ENCODE data around the gene MEIOC. TPM values are rescaled to one million over a fixed set of nuclear protein-coding genes. Genes with fewer than 3 reads are reported as not detected.
"Not testable (repeated sequence)": the region's sequence is repeated elsewhere in the genome, so short reads cannot be mapped to it uniquely, and the experiment has no call there.

Gene MEIOC
- total and polyA plus RNA-seq, 9 of the 15 experiments (the other 6 are each of a cell fraction or from before 2014, with no cell fraction given) = 0.04 to 0.23 (median 0.06) TPM; not detected in 5

GRCh38 chr17:44618652-44619051 is 37.6 kb upstream of the MEIOC start:
- H2AFZ ChIP-seq (ENCODE audit: low read depth, low read length); H3K4me2 ChIP-seq (ENCODE audit: insufficient read depth, low read length); DNase-seq (ENCODE audit: extremely low read depth in 1 of 4, low spot score in 3 of 4); H3K4me3 ChIP-seq; ATAC-seq; intact Hi-C loops (cut with micrococcal nuclease); CTCF ChIA-PET (ENCODE audit: low intra/inter-chr PET ratio); H3K9ac ChIP-seq (ENCODE audit: insufficient read depth in 1 of 2, low read depth in 2 of 2, low read length in 2 of 2); H3K36me3 ChIP-seq (ENCODE audit: control insufficient read depth, insufficient read depth, low read length); H3K9me1 ChIP-seq (ENCODE audit: control insufficient read depth, insufficient read depth, low read length); H3K27ac ChIP-seq (ENCODE audit: extremely low read depth, low read depth, low read length); BruUV-seq (replicated peaks); FAIRE-seq; H3K9me3 ChIP-seq (replicated peaks; ENCODE audit: control insufficient read depth, insufficient read depth, low read depth, low read length); H3K79me2 ChIP-seq (ENCODE audit: control insufficient read depth, insufficient read depth, low read length); in situ Hi-C loops (cut with MboI); H3K4me1 ChIP-seq (replicated peaks in 1 of 2; ENCODE audit: control insufficient read depth in 2 of 2, insufficient read depth in 2 of 2, low read length in 2 of 2); H4K20me1 ChIP-seq (replicated peaks; ENCODE audit: control insufficient read depth, insufficient read depth, low read length): not testable (repeated sequence)
- WGBS (ENCODE audit: insufficient coverage, low coverage, missing lambda C conversion rate) = 1% methylated on average over 9 of the region's 9 CpGs
- POLR2A ChIA-PET = interaction anchor here (1.4 to 2.2 kb wide), 2 partner anchors 9 kb away, joined by 5 to 10 read pairs; no protein-coding TSS in a partner anchor
- peaks cover 21 to 73% of the 10 kb centered on the region in 2 experiments; a peak in 4 of 5 replicates for H3K27me3 ChIP-seq (ENCODE audit: control insufficient read depth in 2 of 2, insufficient read depth in 2 of 2, low read length in 2 of 2)

GRCh38 chr17:44623070-44623725 is 33.1 kb upstream of the MEIOC start:
- DNase-seq (ENCODE audit: extremely low read depth in 1 of 4, low spot score in 3 of 4) = peak in 1 of 4 experiments; percentile 16
- no TSS peak for BruUV-seq (replicated peaks)
- FAIRE-seq = peak; percentile 86
- peaks cover 10 to 43% of the 10 kb centered on the region in 2 experiments; a peak in 4 of 5 replicates for H3K27me3 ChIP-seq (ENCODE audit: control insufficient read depth in 2 of 2, insufficient read depth in 2 of 2, low read length in 2 of 2)
- H3K9me3 ChIP-seq (replicated peaks; ENCODE audit: control insufficient read depth, insufficient read depth, low read depth, low read length) = no peaks in the 10 kb centered on the region
- no peaks in the 10 kb centered on the region for H3K79me2 ChIP-seq (ENCODE audit: control insufficient read depth, insufficient read depth, low read length)
- no peaks in the 10 kb centered on the region for H4K20me1 ChIP-seq (replicated peaks; ENCODE audit: control insufficient read depth, insufficient read depth, low read length)
- peak overlapping the region; percentile 60 for H2AFZ ChIP-seq (ENCODE audit: low read depth, low read length)
- intact Hi-C loops (cut with micrococcal nuclease) = no loop called here
- WGBS (ENCODE audit: insufficient coverage, low coverage, missing lambda C conversion rate) = 0% methylated on average over 6 of the region's 6 CpGs
- peak; percentile 69 for ATAC-seq
- H3K36me3 ChIP-seq (ENCODE audit: control insufficient read depth, insufficient read depth, low read length) = no peaks in the 10 kb centered on the region
- H3K4me3 ChIP-seq = no peak overlapping the region
- ChIA-PET POLR2A (interaction anchor here (0.7 kb wide), 1 partner anchor 14 kb away, joined by 4 read pairs; no protein-coding TSS in a partner anchor), CTCF (ENCODE audit: low intra/inter-chr PET ratio) (no interaction called here)
- H3K27ac ChIP-seq (ENCODE audit: extremely low read depth, low read depth, low read length) = no peak overlapping the region
- in situ Hi-C loops (cut with MboI) = no loop called here
- peak overlapping the region; percentile 36 for H3K4me2 ChIP-seq (ENCODE audit: insufficient read depth, low read length)
- H3K4me1 ChIP-seq (replicated peaks in 1 of 2; ENCODE audit: control insufficient read depth in 2 of 2, insufficient read depth in 2 of 2, low read length in 2 of 2) = peaks cover 0 to 1% of the 10 kb centered on the region in 2 experiments; a peak in 2 of 5 replicates
- H3K9ac ChIP-seq (ENCODE audit: insufficient read depth in 1 of 2, low read depth in 2 of 2, low read length in 2 of 2) = no peak overlapping the region
- no peaks in the 10 kb centered on the region for H3K9me1 ChIP-seq (ENCODE audit: control insufficient read depth, insufficient read depth, low read length)
- TF ChIP-seq HNRNPK (IDR thresholded peaks at IDR 0.05; ENCODE audit: low read depth, low read length, poor library complexity, severe bottlenecking) = no peak
- peak; percentile 99 for TF ChIP-seq ZNF23 (CRISPR knock-in tag; IDR thresholded peaks at IDR 0.05)
- TF ChIP-seq L3MBTL2 (IDR thresholded peaks at IDR 0.05) = peak; percentile 47
- TF ChIP-seq, protein P1, sequence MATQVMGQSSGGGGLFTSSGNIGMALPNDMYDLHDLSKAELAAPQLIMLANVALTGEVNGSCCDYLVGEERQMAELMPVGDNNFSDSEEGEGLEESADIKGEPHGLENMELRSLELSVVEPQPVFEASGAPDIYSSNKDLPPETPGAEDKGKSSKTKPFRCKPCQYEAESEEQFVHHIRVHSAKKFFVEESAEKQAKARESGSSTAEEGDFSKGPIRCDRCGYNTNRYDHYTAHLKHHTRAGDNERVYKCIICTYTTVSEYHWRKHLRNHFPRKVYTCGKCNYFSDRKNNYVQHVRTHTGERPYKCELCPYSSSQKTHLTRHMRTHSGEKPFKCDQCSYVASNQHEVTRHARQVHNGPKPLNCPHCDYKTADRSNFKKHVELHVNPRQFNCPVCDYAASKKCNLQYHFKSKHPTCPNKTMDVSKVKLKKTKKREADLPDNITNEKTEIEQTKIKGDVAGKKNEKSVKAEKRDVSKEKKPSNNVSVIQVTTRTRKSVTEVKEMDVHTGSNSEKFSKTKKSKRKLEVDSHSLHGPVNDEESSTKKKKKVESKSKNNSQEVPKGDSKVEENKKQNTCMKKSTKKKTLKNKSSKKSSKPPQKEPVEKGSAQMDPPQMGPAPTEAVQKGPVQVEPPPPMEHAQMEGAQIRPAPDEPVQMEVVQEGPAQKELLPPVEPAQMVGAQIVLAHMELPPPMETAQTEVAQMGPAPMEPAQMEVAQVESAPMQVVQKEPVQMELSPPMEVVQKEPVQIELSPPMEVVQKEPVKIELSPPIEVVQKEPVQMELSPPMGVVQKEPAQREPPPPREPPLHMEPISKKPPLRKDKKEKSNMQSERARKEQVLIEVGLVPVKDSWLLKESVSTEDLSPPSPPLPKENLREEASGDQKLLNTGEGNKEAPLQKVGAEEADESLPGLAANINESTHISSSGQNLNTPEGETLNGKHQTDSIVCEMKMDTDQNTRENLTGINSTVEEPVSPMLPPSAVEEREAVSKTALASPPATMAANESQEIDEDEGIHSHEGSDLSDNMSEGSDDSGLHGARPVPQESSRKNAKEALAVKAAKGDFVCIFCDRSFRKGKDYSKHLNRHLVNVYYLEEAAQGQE (IDR thresholded peaks at IDR 0.05; ENCODE audit: borderline replicate concordance) = peak; percentile 60; the same call in 1 of the 2 replicates
- TF ChIP-seq, protein P1 (CRISPR knock-in tag; IDR thresholded peaks at IDR 0.05; ENCODE audit: low read depth) = no peak
- TF ChIP-seq CBX3 (IDR thresholded peaks at IDR 0.05; ENCODE audit: borderline replicate concordance in 1 of 2, low read length in 2 of 2) = peak in 1 of 2 experiments; percentile 57; a peak in 1 of 3 replicates

All from K562 (cell line).